AG04450 (cell line): ENCODE data around the gene MYL9. TPM values are rescaled to one million over a fixed set of nuclear protein-coding genes. Genes with fewer than 3 reads are reported as not detected.
A peak's percentile ranks its signal among the peaks of the same experiment; 100 is the strongest.

ENCODE experiments used
- CTCF ChIA-PET: fragments of 300-600, 350-600 bp; formaldehyde crosslinking; extraction: SDS; loops from one replicate; lab custom pipeline; 2022; ENCODE audit warnings: antibody characterized with exemption, inconsistent platforms; lab: Charles Lee
- POLR2A ChIA-PET: fragments of 350-600 bp; formaldehyde crosslinking; extraction: SDS; loops from one replicate; lab custom pipeline; 2021; ENCODE audit warnings: antibody characterized with exemption, inconsistent platforms; lab: Yijun Ruan, JAX
- DNase-seq: peaks from one replicate; pipeline ENCODE4 v3.0.0-alpha.2; 2011; ENCODE audit warnings: low read depth, low spot score
- H3K27ac ChIP-seq: one replicate; pipeline ENCODE4 v1.5.1; 2012; ENCODE audit warnings: low read depth, low read length, control low read depth
- H3K27me3 ChIP-seq: one replicate; pipeline ENCODE4 v1.6.0; 2012; ENCODE audit warnings: low read length; ENCODE audit not compliant: control insufficient read depth, insufficient read depth
- H3K4me3 ChIP-seq: 2 replicates; pipeline ENCODE4 v1.5.1; 2011; ENCODE audit warnings: mild to moderate bottlenecking, low read depth, low read length, control low read depth
- H3K9me3 ChIP-seq: 2 replicates; pipeline ENCODE4 v1.5.1; 2012; ENCODE audit warnings: low read length; ENCODE audit not compliant: control insufficient read depth, insufficient read depth
- polyA plus RNA-seq: library from polyadenylated mRNA; depleted of rRNA; stranded (reverse); fragments of >200 nt; gene quantifications from 2 replicates; pipeline ENCODE4 v1.2.3, GENCODE V29; 2011
- TF ChIP-seq, protein P1 (sequence below): IDR thresholded peaks from 2 replicates; pipeline ENCODE4 v1.5.1; 2011; ENCODE audit warnings: low read depth, low read length, control low read depth, inconsistent platforms

MYL9 gene
- polyA plus RNA-seq, 1 experiment: 273 TPM

DNA sequence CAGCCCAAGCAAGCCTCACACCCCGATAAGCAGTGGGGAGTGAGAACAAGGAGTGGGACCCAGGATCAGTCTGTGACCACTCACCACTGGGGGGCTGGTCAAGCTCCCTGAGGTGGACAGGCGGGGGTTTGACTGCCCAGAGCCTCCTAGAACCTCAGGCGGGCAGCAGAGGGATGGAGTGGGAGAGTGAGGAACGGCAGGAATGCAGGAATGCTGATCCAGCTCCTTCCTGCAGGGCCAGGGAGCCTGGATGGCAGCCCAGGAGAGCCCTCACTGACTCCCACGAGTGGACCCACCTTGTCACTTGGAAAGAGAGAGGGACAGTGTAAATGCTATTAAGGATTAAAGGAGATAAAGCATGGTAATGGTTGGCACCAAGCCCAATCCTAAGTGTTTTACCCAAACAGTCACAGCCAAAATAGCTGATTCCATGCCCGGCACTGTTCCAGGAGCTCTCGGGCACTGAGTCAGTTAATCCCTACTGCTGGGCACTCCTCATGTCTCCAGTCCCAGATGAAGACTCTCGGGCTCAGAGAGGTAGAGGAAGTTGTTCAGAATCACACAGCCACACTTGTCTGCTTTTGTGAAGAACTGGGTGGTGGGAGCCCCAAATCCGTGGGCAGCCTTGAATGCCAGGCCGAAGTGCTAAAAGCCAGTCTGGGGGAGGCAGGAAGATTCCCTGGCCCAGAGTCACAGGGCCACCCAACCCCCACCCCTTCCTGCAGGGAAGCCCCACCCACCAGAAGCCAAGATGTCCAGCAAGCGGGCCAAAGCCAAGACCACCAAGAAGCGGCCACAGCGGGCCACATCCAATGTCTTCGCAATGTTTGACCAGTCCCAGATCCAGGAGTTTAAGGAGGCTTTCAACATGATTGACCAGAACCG lies 3.1 kb downstream of the MYL9 start:
- ChIA-PET CTCF (no interaction called here), POLR2A (interaction anchor here (1.1 to 2.0 kb wide), 4 partner anchors 8 to 210 kb away, joined by 3 to 10 read pairs (median 4); partner anchors contain the start of gene RAB5IF)
- peaks cover 4% of the 10 kb centered on the region; the same call in 1 of the 2 replicates for H3K9me3 ChIP-seq
- no peaks in the 10 kb centered on the region for H3K27me3 ChIP-seq
- TF ChIP-seq, protein P1, sequence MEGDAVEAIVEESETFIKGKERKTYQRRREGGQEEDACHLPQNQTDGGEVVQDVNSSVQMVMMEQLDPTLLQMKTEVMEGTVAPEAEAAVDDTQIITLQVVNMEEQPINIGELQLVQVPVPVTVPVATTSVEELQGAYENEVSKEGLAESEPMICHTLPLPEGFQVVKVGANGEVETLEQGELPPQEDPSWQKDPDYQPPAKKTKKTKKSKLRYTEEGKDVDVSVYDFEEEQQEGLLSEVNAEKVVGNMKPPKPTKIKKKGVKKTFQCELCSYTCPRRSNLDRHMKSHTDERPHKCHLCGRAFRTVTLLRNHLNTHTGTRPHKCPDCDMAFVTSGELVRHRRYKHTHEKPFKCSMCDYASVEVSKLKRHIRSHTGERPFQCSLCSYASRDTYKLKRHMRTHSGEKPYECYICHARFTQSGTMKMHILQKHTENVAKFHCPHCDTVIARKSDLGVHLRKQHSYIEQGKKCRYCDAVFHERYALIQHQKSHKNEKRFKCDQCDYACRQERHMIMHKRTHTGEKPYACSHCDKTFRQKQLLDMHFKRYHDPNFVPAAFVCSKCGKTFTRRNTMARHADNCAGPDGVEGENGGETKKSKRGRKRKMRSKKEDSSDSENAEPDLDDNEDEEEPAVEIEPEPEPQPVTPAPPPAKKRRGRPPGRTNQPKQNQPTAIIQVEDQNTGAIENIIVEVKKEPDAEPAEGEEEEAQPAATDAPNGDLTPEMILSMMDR: no peak
- H3K4me3 ChIP-seq: peak overlapping the region; percentile 97
- peak overlapping the region; percentile 73 for H3K27ac ChIP-seq
- no peak for DNase-seq

DNA sequence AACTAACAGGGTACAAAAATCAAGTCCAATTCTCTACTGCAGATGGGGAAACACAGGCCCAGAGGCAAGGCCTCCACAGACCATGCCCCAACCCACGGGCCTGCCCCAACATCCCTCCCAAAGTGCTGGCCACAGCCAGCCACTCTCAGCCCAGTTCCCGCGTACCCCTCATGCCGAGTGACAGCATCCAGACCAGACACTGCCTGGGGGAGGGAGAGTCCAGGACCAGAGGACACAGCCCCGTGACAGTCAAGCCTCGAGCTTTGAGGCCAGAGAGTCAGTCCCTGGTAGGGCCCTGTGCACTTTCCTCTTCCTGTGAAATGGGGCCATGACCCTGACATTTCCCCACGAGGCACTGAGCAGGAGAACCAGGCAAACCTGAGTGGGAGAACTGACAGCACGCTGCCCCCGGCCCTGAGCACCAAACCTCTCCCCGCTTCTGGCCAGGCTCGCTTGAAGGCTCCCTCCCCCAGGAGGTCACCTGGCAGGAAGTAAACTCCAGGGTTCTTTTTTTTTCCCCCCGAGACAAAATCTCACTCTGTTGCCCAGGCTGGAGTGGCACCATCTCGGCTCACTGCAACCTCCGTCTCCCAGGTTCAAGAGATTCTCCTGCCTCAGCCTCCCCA lies 4.9 kb downstream of the MYL9 start:
- Histone ChIP-seq H3K27me3 (no peaks in the 10 kb centered on the region), H3K27ac (peak overlapping the region; percentile 11), H3K4me3 (no peak overlapping the region), H3K9me3 (peaks cover 4% of the 10 kb centered on the region; the same call in 1 of the 2 replicates)
- ChIA-PET POLR2A (interaction anchor here (0.7 kb wide), 1 partner anchor 333 kb away, joined by 3 read pairs; no protein-coding TSS in a partner anchor), CTCF (no interaction called here)
- TF ChIP-seq, protein P1: no peak
- no peak for DNase-seq

DNA sequence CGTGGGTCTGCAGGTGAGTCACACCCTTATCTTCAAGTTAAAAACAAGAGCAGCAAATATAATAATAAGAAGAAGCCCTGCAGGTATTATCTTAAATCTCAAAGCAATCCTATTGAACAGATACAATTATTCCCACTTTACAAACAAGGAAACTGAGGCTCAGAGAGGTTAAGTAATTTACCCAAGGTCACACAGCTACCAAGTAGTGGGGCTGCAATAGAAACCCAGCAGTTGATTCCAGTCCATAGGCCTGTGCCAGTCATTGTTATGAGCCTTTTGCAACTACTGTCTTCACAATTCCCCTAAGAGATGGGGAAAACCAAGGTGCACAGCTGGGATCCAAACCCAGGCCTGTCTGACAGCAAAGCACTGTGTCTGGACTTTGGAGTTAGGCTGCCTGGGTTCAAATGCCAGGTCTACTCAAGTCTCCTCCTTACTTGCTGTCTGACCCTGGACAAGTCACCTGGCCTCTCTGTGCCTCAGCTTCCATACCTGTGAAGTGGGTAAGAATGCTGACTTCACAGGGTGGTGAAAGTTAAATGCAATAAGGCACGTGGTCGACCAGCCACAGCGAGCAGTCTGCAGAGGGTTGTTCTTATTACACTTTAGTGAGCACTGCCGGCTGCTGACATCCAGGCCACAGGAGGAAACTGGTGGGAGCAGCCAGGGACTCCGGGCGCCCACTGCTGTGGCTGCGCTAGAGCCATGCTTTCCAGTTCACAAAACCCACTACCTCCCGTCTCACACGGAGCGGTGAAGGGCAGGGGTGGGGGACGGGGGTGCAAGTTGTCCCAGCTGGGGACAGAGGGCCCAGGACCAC lies 6.1 kb downstream of the MYL9 start:
- Histone ChIP-seq H3K27me3 (no peaks in the 10 kb centered on the region), H3K27ac (no peak overlapping the region), H3K4me3 (no peak overlapping the region), H3K9me3 (no peaks in the 10 kb centered on the region; the same call in 1 of the 2 replicates)
- TF ChIP-seq, protein P1: no peak
- ChIA-PET CTCF (no interaction called here), POLR2A (no interaction called here)
- DNase-seq: no peak

DNA sequence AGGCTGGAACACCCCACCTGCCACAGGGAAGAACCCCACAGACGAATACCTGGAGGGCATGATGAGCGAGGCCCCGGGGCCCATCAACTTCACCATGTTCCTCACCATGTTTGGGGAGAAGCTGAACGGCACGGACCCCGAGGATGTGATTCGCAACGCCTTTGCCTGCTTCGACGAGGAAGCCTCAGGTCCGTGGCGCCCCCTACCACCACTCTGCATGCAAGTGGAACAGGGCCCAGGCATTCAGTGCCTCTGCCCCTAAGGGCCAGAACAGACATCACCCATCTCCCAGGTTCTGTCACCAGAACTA lies 6.6 kb downstream of the MYL9 start:
- ChIA-PET POLR2A (interaction anchor here (0.6 kb wide), 1 partner anchor 72 kb away, joined by 9 read pairs; no protein-coding TSS in a partner anchor), CTCF (interaction anchor here (0.6 kb wide), 3 partner anchors 37 to 259 kb away, joined by 7 to 11 read pairs (median 9); partner anchors contain the start of gene RAB5IF)
- no peak overlapping the region for H3K27ac ChIP-seq
- no peaks in the 10 kb centered on the region for H3K27me3 ChIP-seq
- TF ChIP-seq, protein P1: peak; percentile 34; the same call in 1 of the 2 replicates
- no peak overlapping the region for H3K4me3 ChIP-seq
- DNase-seq: no peak
- no peaks in the 10 kb centered on the region; the same call in 1 of the 2 replicates for H3K9me3 ChIP-seq
